ENCODE data around the gene SDK1. TPM values are rescaled to one million over a fixed set of nuclear protein-coding genes. Genes with fewer than 3 reads are reported as not detected.

SDK1 gene
- total and polyA plus RNA-seq, 10 of the 15 experiments (the other 5 are each of a cell fraction or from before 2014, with no cell fraction given): 0.14 to 0.33 TPM; not detected in 8

DNA sequence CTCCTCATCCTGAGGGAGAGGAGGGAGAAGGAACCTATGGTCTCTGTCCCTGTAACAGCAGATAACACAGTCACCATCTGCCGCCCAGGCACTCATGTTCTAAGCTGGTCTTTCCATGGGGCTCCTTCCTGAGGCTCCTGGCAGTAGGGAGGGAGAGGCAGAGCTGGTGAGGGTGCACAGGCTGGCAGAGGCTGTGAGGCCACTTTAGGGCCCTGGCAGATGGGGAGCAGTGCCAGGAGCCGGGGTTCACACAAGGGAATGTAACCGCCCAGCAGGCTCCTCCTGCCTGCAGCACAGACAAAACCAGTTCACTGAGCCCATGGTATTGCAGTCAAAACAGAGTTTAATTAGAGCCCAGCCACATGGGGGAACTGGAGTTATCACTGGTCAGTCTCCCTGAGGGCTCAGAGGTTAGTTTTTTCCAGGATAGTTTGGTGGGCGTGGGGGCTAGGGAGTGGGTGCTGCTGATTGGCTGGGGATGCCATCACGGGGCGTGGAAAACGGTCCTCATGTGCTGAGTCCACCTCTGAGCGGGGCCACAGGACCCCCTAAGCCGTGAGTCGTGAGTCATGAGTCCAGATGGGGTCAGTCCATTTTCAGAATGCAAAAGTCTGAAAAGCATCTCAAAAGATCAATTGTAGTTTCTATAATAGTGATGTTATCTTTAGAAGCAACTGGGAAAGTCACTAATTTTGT, 881.7 kb downstream of the SDK1 start:
- ChIA-PET SMC1A (ENCODE audit: uncharacterized antibody, unreplicated experiment) (no interaction called here), CTCF (no interaction called here), POLR2A (no interaction called here), RAD21 (ENCODE audit: unreplicated experiment) (no interaction called here)
- intact Hi-C loops (cut with micrococcal nuclease; ENCODE audit: unreplicated experiment) (no loop called here), in situ Hi-C loops (cut with MboI) (no loop called here)
- TF ChIP-seq KLF5 (IDR thresholded peaks at IDR 0.05; ENCODE audit: partially characterized antibody): no peak
- TF ChIP-seq JUND (IDR thresholded peaks at IDR 0.05; ENCODE audit: low read depth, low read length): no peak
- no peak for TF ChIP-seq TBL1XR1 (IDR thresholded peaks at IDR 0.05; ENCODE audit: low read depth, low read length)
- H3K4me1 ChIP-seq (ENCODE audit: control insufficient read depth, insufficient read depth, low read length): no peaks in the 10 kb centered on the region
- FAIRE-seq: no peak
- H3K27ac ChIP-seq (ENCODE audit: control insufficient read depth, insufficient read depth): no peak overlapping the region
- no TSS peak for BruUV-seq (replicated peaks)
- no peak for ATAC-seq
- H4K20me1 ChIP-seq (ENCODE audit: control insufficient read depth, insufficient read depth): no peaks in the 10 kb centered on the region
- DNase-seq (ENCODE audit: low read depth, low spot score): no peak
- no peak overlapping the region for H3K4me3 ChIP-seq
- WGBS (ENCODE audit: insufficient coverage, insufficient replicate concordance, low lambda C conversion rate, missing lambda C conversion rate): 23% methylated on average over 10 of the region's 10 CpGs
- no peaks in the 10 kb centered on the region; the same call in 2 of the 3 replicates for H3K9me3 ChIP-seq (replicated peaks; ENCODE audit: control insufficient read depth, insufficient read depth, low read length)
- H3K27me3 ChIP-seq (replicated peaks in 1 of 2; ENCODE audit: control insufficient read depth in 2 of 2, insufficient read depth in 2 of 2, low read length in 1 of 2): no peaks in the 10 kb centered on the region
- no peaks in the 10 kb centered on the region for H3K79me2 ChIP-seq (ENCODE audit: control insufficient read depth, insufficient read depth, low read length)
- H3K36me3 ChIP-seq (ENCODE audit: control insufficient read depth in 2 of 2, insufficient read depth in 2 of 2, low read length in 1 of 2): no peaks in the 10 kb centered on the region
- H2AFZ ChIP-seq (ENCODE audit: control insufficient read depth, low read depth, low read length): no peak overlapping the region
- no peak overlapping the region for H3K9ac ChIP-seq (ENCODE audit: control insufficient read depth, insufficient read depth, low read length)
- H3K4me2 ChIP-seq (ENCODE audit: control insufficient read depth, insufficient read depth): no peak overlapping the region

DNA sequence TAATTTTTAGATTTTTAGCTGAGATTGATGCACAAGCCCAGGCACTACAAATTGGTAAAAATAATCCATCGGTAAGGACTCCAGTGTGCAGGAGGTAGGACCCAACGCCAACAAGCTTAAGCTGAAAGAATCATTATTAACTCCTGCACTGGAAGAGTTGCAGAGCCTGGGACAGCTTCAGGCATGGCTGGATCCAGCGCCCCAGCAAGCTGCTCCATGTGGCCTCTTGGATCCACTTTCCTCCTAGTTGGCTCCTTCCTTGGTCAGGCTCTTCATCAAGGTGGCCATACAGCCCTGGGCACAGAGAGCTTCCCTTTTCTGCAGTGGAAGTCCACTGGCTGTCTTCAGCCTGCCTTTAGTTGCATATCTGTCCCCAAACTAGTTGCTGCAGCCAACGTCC, 883.6 kb downstream of the SDK1 start:
- Histone ChIP-seq H3K4me3 (no peak overlapping the region), H3K9me3 (replicated peaks; ENCODE audit: control insufficient read depth, insufficient read depth, low read length) (no peaks in the 10 kb centered on the region; the same call in 2 of the 3 replicates), H3K36me3 (ENCODE audit: control insufficient read depth in 2 of 2, insufficient read depth in 2 of 2, low read length in 1 of 2) (no peaks in the 10 kb centered on the region), H3K4me2 (ENCODE audit: control insufficient read depth, insufficient read depth) (no peak overlapping the region), H3K79me2 (ENCODE audit: control insufficient read depth, insufficient read depth, low read length) (no peaks in the 10 kb centered on the region), H2AFZ (ENCODE audit: control insufficient read depth, low read depth, low read length) (no peak overlapping the region), H3K27ac (ENCODE audit: control insufficient read depth, insufficient read depth) (no peak overlapping the region), H3K27me3 (replicated peaks in 1 of 2; ENCODE audit: control insufficient read depth in 2 of 2, insufficient read depth in 2 of 2, low read length in 1 of 2) (no peaks in the 10 kb centered on the region), H3K9ac (ENCODE audit: control insufficient read depth, insufficient read depth, low read length) (no peak overlapping the region), H3K4me1 (ENCODE audit: control insufficient read depth, insufficient read depth, low read length) (no peaks in the 10 kb centered on the region), H4K20me1 (ENCODE audit: control insufficient read depth, insufficient read depth) (no peaks in the 10 kb centered on the region)
- DNase-seq (ENCODE audit: low read depth, low spot score) (no peak), ATAC-seq (no peak), FAIRE-seq (no peak)
- TF ChIP-seq, protein P1, sequence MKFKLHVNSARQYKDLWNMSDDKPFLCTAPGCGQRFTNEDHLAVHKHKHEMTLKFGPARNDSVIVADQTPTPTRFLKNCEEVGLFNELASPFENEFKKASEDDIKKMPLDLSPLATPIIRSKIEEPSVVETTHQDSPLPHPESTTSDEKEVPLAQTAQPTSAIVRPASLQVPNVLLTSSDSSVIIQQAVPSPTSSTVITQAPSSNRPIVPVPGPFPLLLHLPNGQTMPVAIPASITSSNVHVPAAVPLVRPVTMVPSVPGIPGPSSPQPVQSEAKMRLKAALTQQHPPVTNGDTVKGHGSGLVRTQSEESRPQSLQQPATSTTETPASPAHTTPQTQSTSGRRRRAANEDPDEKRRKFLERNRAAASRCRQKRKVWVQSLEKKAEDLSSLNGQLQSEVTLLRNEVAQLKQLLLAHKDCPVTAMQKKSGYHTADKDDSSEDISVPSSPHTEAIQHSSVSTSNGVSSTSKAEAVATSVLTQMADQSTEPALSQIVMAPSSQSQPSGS (IDR thresholded peaks at IDR 0.05; ENCODE audit: low read length): no peak
- TF ChIP-seq, protein P2, sequence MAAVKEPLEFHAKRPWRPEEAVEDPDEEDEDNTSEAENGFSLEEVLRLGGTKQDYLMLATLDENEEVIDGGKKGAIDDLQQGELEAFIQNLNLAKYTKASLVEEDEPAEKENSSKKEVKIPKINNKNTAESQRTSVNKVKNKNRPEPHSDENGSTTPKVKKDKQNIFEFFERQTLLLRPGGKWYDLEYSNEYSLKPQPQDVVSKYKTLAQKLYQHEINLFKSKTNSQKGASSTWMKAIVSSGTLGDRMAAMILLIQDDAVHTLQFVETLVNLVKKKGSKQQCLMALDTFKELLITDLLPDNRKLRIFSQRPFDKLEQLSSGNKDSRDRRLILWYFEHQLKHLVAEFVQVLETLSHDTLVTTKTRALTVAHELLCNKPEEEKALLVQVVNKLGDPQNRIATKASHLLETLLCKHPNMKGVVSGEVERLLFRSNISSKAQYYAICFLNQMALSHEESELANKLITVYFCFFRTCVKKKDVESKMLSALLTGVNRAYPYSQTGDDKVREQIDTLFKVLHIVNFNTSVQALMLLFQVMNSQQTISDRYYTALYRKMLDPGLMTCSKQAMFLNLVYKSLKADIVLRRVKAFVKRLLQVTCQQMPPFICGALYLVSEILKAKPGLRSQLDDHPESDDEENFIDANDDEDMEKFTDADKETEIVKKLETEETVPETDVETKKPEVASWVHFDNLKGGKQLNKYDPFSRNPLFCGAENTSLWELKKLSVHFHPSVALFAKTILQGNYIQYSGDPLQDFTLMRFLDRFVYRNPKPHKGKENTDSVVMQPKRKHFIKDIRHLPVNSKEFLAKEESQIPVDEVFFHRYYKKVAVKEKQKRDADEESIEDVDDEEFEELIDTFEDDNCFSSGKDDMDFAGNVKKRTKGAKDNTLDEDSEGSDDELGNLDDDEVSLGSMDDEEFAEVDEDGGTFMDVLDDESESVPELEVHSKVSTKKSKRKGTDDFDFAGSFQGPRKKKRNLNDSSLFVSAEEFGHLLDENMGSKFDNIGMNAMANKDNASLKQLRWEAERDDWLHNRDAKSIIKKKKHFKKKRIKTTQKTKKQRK (IDR thresholded peaks at IDR 0.05; ENCODE audit: low read depth, low read length): no peak
- ChIA-PET SMC1A (ENCODE audit: uncharacterized antibody, unreplicated experiment) (no interaction called here), CTCF (no interaction called here), RAD21 (ENCODE audit: unreplicated experiment) (no interaction called here), POLR2A (no interaction called here)
- intact Hi-C loops (cut with micrococcal nuclease; ENCODE audit: unreplicated experiment): no loop called here
- no TSS peak for BruUV-seq (replicated peaks)
- 17% methylated on average over 4 of the region's 4 CpGs for WGBS (ENCODE audit: insufficient coverage, insufficient replicate concordance, low lambda C conversion rate, missing lambda C conversion rate)
- in situ Hi-C loops (cut with MboI): no loop called here

Data from GM12878 (cell line).